ENCODE results near the gene EFCAB5. TPM values are rescaled to one million over a fixed set of nuclear protein-coding genes. Genes with fewer than 3 reads are reported as not detected.
A peak's percentile ranks its signal among the peaks of the same experiment; 100 is the strongest.

The EFCAB5 gene
- total and polyA plus RNA-seq, 2 of the 8 experiments (the other 6 are each of a cell fraction or from before 2014, with no cell fraction given): 0.05 to 0.34 TPM

- Histone ChIP-seq H3K9ac (replicated peaks in 1 of 4; ENCODE audit: extremely low read depth in 1 of 4, low read depth in 3 of 4, low read length in 3 of 4) (peak within 1 kb of the TSS; percentile 96 to 100 (median 100)), H4K8ac (ENCODE audit: extremely low read depth, insufficient read depth, low read length) (peak within 1 kb of the TSS; percentile 98; the same call in 1 of the 2 replicates), H3K18ac (ENCODE audit: extremely low read depth, low read length) (peak within 1 kb of the TSS; percentile 75), H2BK15ac (ENCODE audit: low read length) (no peak within 1 kb of the TSS), H3K14ac (ENCODE audit: insufficient read length) (no peak within 1 kb of the TSS), H3K79me1 (ENCODE audit: low read depth, low read length) (no peaks in the 10 kb centered on the region), H3K4me3 (ENCODE audit: extremely low read depth in 1 of 4, insufficient read depth in 2 of 4, low read depth in 3 of 4, low read length in 4 of 4) (peak within 1 kb of the TSS; percentile 80 to 100 (median 94)), H2BK5ac (ENCODE audit: low read depth, low read length) (peak within 1 kb of the TSS; percentile 94), H3K23ac (ENCODE audit: insufficient read length) (no peak within 1 kb of the TSS), H3K36me3 (ENCODE audit: control insufficient read depth in 2 of 4, insufficient read depth in 4 of 4, low read length in 3 of 4) (peaks cover 0 to 15% (median 0%) of the 10 kb centered on the region in 4 experiments; a peak in 3 of 8 replicates), H2BK12ac (ENCODE audit: low read depth, low read length) (peak within 1 kb of the TSS; percentile 52; the same call in 1 of the 2 replicates), H3K27ac (ENCODE audit: low read depth, low read length) (peak within 1 kb of the TSS; percentile 98), H2AFZ (ENCODE audit: low read length) (peak within 1 kb of the TSS; percentile 70), H4K20me1 (replicated peaks in 1 of 2; ENCODE audit: control insufficient read depth in 1 of 2, insufficient read depth in 2 of 2, low read length in 2 of 2) (peaks cover 0 to 1% of the 10 kb centered on the region in 2 experiments), H4K5ac (ENCODE audit: insufficient read length, low read depth, low read length) (peak within 1 kb of the TSS; percentile 93), H2BK120ac (replicated peaks; ENCODE audit: low read depth, low read length) (no peak within 1 kb of the TSS), H3K4ac (replicated peaks; ENCODE audit: insufficient read length, low read depth, low read length) (peak within 1 kb of the TSS; percentile 72), H3K23me2 (ENCODE audit: low read depth, low read length) (peaks cover 5% of the 10 kb centered on the region), H3K27me3 (replicated peaks in 1 of 4; ENCODE audit: control insufficient read depth in 3 of 4, extremely low read depth in 1 of 4, insufficient read depth in 3 of 4, low read length in 3 of 4) (no peaks in the 10 kb centered on the region), H3K9me3 (ENCODE audit: insufficient read depth in 2 of 2, low read depth in 1 of 2, low read length in 1 of 2) (no peaks in the 10 kb centered on the region), H3K4me2 (ENCODE audit: insufficient read depth in 1 of 2, low read depth in 2 of 2, low read length in 2 of 2) (peak within 1 kb of the TSS; percentile 68 to 72), H3K4me1 (replicated peaks in 1 of 4; ENCODE audit: control insufficient read depth in 3 of 4, insufficient read depth in 4 of 4, low read length in 3 of 4) (no peaks in the 10 kb centered on the region), H3K79me2 (ENCODE audit: control insufficient read depth in 1 of 2, insufficient read depth in 2 of 2, low read length in 2 of 2) (peaks cover 0 to 50% of the 10 kb centered on the region in 2 experiments; a peak in 3 of 4 replicates), H3K56ac (replicated peaks; ENCODE audit: insufficient read length, low read depth, low read length) (peak within 1 kb of the TSS; percentile 97), H2AK5ac (ENCODE audit: low read depth, low read length) (peak within 1 kb of the TSS; percentile 45; the same call in 1 of the 2 replicates), H4K91ac (replicated peaks; ENCODE audit: insufficient read length, low read length) (peak within 1 kb of the TSS; percentile 87), H2BK20ac (ENCODE audit: low read length) (no peak within 1 kb of the TSS)
- FAIRE-seq (no peak), DNase-seq (ENCODE audit: low read depth in 1 of 2, low spot score in 2 of 2) (peak; percentile 79 to 94)
- ChIA-PET CTCF (ENCODE audit: partially characterized antibody) (interaction anchor here (0.6 kb wide), 1 partner anchor 33 kb away, joined by 3 read pairs; no protein-coding TSS in a partner anchor), POLR2A (ENCODE audit: partially characterized antibody) (interaction anchor here (0.7 to 1.1 kb wide), 8 partner anchors 9 to 174 kb away, joined by 3 to 8 read pairs (median 4); partner anchors contain the start of gene SLC6A4)
- 2% methylated on average over 47 of the region's 47 CpGs; no CpG with 5 or more reads in 1 of the 2 experiments for WGBS, 2 experiments (ENCODE audit: extremely low coverage in 1 of 2, insufficient coverage in 1 of 2, insufficient read length in 1 of 2, insufficient replicate concordance in 2 of 2, low coverage in 1 of 2, low lambda C conversion rate in 2 of 2, missing lambda C conversion rate in 1 of 2)
- TF ChIP-seq GABPA (IDR thresholded peaks at IDR 0.05; ENCODE audit: borderline replicate concordance, insufficient read depth, low read length): no peak
- peak; percentile 98 for TF ChIP-seq TAF7 (optimal IDR thresholded peaks at IDR 0.05; ENCODE audit: borderline replicate concordance, low read depth, low read length)
- TF ChIP-seq EGR1 (IDR thresholded peaks at IDR 0.05; ENCODE audit: borderline replicate concordance, low read depth, low read length): no peak
- no peak; the same call in 1 of the 2 replicates for TF ChIP-seq NRF1 (IDR thresholded peaks at IDR 0.05; ENCODE audit: low read depth, low read length)
- no peak for TF ChIP-seq JUN (IDR thresholded peaks at IDR 0.05; ENCODE audit: low read depth, low read length)
- TF ChIP-seq CBX5 (IDR thresholded peaks at IDR 0.05; ENCODE audit: low read depth, low read length): no peak
- TF ChIP-seq MAX (IDR thresholded peaks at IDR 0.05): peak; percentile 79
- no peak for TF ChIP-seq RAD21 (IDR thresholded peaks at IDR 0.05 in 1 of 2, conservative IDR thresholded peaks at IDR 0.05 in 1 of 2; ENCODE audit: low read depth in 2 of 2, low read length in 2 of 2)
- TF ChIP-seq SAP30 (IDR thresholded peaks at IDR 0.05; ENCODE audit: insufficient read depth, insufficient replicate concordance, low read length): no peak
- no peak for TF ChIP-seq SRF (IDR thresholded peaks at IDR 0.05; ENCODE audit: low read depth, low read length)
These were observed 175.5 kb downstream of the EFCAB5 start, which contains the start of gene NSRP1 for GRCh38 chr17:30116661-30117551. NSRP1 (plus strand) TSS chr17:30116816; CDS start chr17:30116844, 28 bp downstream.
